PC-3 (cell line): ENCODE data around the gene DCDC1. TPM values are rescaled to one million over a fixed set of nuclear protein-coding genes. Genes with fewer than 3 reads are reported as not detected.

ENCODE experiments used
- ATAC-seq: fragments of 200-7000 bp; cut with Tn5 transposase; 2 replicates; pipeline ENCODE4 v1.9.1; 2020; ENCODE audit warnings: mild to moderate bottlenecking, moderate library complexity
- BruUV-seq: library from RNA; stranded (reverse); fragments of 400-500 nt; replicated peaks from 2 replicates; lab custom pipeline; 2021; lab: Mats Ljungman, UMichigan
- CTCF ChIA-PET: fragments of 300-600 bp; sonication (Branson Sonifier 250); formaldehyde crosslinking; loops from one replicate; lab custom pipeline; 2022; ENCODE audit warnings: antibody characterized with exemption; lab: Charles Lee
- POLR2A ChIA-PET: fragments of 300-600 bp; sonication (Branson Sonifier 250); formaldehyde crosslinking; loops from one replicate; lab custom pipeline; 2022; ENCODE audit warnings: antibody characterized with exemption; ENCODE audit not compliant: unreplicated experiment; lab: Charles Lee
- DNase-seq: peaks from one replicate; pipeline ENCODE4 v3.0.0-alpha.2; 2015
- H2AFZ ChIP-seq: fragments of 300-600 bp; sonication (generic); 2 replicates; pipeline ENCODE4 v1.6.0; 2016; ENCODE audit warnings: antibody characterized with exemption, low read length
- H3F3A ChIP-seq: fragments of 300-600 bp; sonication (generic); one replicate; pipeline ENCODE4 v1.6.0; 2017; ENCODE audit warnings: antibody characterized with exemption, low read length, control low read depth, mild to moderate bottlenecking; ENCODE audit not compliant: unreplicated experiment
- H3K27ac ChIP-seq: fragments of 300-600 bp; sonication (generic); 2 replicates; pipeline ENCODE4 v1.5.1; 2016; ENCODE audit warnings: mild to moderate bottlenecking, low read length
- H3K27me3 ChIP-seq: fragments of 300-600 bp; sonication (generic); 2 replicates; pipeline ENCODE4 v1.6.1; 2016; ENCODE audit warnings: low read length, mixed read lengths
- H3K36me3 ChIP-seq: fragments of 300-600 bp; sonication (generic); 2 replicates; pipeline ENCODE4 v1.6.1; 2016; ENCODE audit warnings: low read depth, mixed run types, low read length, mixed read lengths
- H3K4me1 ChIP-seq: fragments of 300-600 bp; sonication (generic); 2 replicates; pipeline ENCODE4 v1.5.1; 2016; ENCODE audit warnings: low read length; ENCODE audit not compliant: insufficient read depth
- H3K4me2 ChIP-seq: fragments of 300-600 bp; sonication (generic); 2 replicates; pipeline ENCODE4 v1.6.0; 2016; ENCODE audit warnings: low read length
- H3K4me3 ChIP-seq: fragments of 300-600 bp; sonication (generic); 2 replicates; pipeline ENCODE4 v1.5.1; 2016; ENCODE audit warnings: mild to moderate bottlenecking, low read length, mixed read lengths
- H3K79me2 ChIP-seq: fragments of 300-600 bp; sonication (generic); 2 replicates; pipeline ENCODE4 v1.6.1; 2017; ENCODE audit warnings: low read length, mixed read lengths
- H3K9ac ChIP-seq: fragments of 300-600 bp; sonication (generic); 2 replicates; pipeline ENCODE4 v1.6.0; 2016; ENCODE audit warnings: mild to moderate bottlenecking, low read length
- H3K9me2 ChIP-seq: fragments of 300-600 bp; sonication (generic); replicated peaks from 2 replicates; pipeline ENCODE4 v1.6.1; 2016; ENCODE audit warnings: mixed run types, low read length, mixed read lengths
- H3K9me3 ChIP-seq: fragments of 300-600 bp; sonication (generic); 2 replicates; pipeline ENCODE4 v1.6.1; 2016; ENCODE audit warnings: low read length, mixed read lengths
- H4K20me1 ChIP-seq: fragments of 300-600 bp; sonication (generic); 2 replicates; pipeline ENCODE4 v1.6.1; 2016; ENCODE audit warnings: low read length, mixed read lengths
- CTCF ChIP-seq: fragments of 300-600 bp; sonication (generic); conservative IDR thresholded peaks from 2 replicates; pipeline ENCODE4 v1.5.1; 2017; ENCODE audit warnings: antibody characterized with exemption, low read depth, mild to moderate bottlenecking, low read length
- EZH2 ChIP-seq: fragments of 300-600 bp; sonication (generic); IDR thresholded peaks from one replicate; pipeline ENCODE4 v1.6.1; 2017; ENCODE audit warnings: antibody characterized with exemption, mild to moderate bottlenecking, low read length; ENCODE audit not compliant: unreplicated experiment
- EZH2phosphoT487 ChIP-seq: fragments of 300-600 bp; sonication (generic); IDR thresholded peaks from 2 replicates; pipeline ENCODE4 v1.6.1; 2018; ENCODE audit warnings: mild to moderate bottlenecking, antibody characterized with exemption, low read length, borderline replicate concordance
- intact Hi-C: fragments of 100-400 bp; cut with micrococcal nuclease; formaldehyde crosslinking; loops from 2 replicates; pipeline ENCODE4 v1.9.0; 2023
- total RNA-seq: library from RNA; depleted of rRNA; stranded (reverse); fragments of >200 nt; gene quantifications from 2 replicates; pipeline ENCODE4 v1.2.3, GENCODE V29; 2014

DCDC1 gene
- total RNA-seq, 1 experiment from 2014 or later: not detected

- TF ChIP-seq EZH2 (no peak), EZH2phosphoT487 (no peak), CTCF (no peak)
- no peak overlapping the region for H2AFZ ChIP-seq
- CTCF ChIA-PET: no interaction called here
- no peaks in the 10 kb centered on the region for H3K9me2 ChIP-seq
- no peaks in the 10 kb centered on the region for H3K27me3 ChIP-seq
- H3K79me2 ChIP-seq: no peaks in the 10 kb centered on the region
- no peak for ATAC-seq
- POLR2A ChIA-PET: no interaction called here
- no peaks in the 10 kb centered on the region for H3K4me1 ChIP-seq
- H3K4me3 ChIP-seq: no peak overlapping the region
- H3K27ac ChIP-seq: no peak overlapping the region
- intact Hi-C loops: no loop called here
- no peaks in the 10 kb centered on the region for H3F3A ChIP-seq
- H3K4me2 ChIP-seq: no peak overlapping the region
- no TSS peak for BruUV-seq
- no peaks in the 10 kb centered on the region for H3K9me3 ChIP-seq
- H3K36me3 ChIP-seq: no peaks in the 10 kb centered on the region
- no peak overlapping the region for H3K9ac ChIP-seq
- no peaks in the 10 kb centered on the region for H4K20me1 ChIP-seq
- no peak for DNase-seq
Observed at GRCh38 chr11:30837252-30837651, 532.3 kb downstream of the DCDC1 start.

- no peak overlapping the region for H3K4me3 ChIP-seq
- TF ChIP-seq CTCF (no peak), EZH2phosphoT487 (no peak), EZH2 (no peak)
- H3K79me2 ChIP-seq: no peaks in the 10 kb centered on the region
- no peaks in the 10 kb centered on the region for H3K27me3 ChIP-seq
- H3K9me2 ChIP-seq: no peaks in the 10 kb centered on the region
- no peak overlapping the region for H3K9ac ChIP-seq
- ChIA-PET POLR2A (no interaction called here), CTCF (no interaction called here)
- no TSS peak for BruUV-seq
- no peaks in the 10 kb centered on the region for H3F3A ChIP-seq
- intact Hi-C loops: no loop called here
- DNase-seq: no peak
- H3K9me3 ChIP-seq: no peaks in the 10 kb centered on the region
- H3K36me3 ChIP-seq: no peaks in the 10 kb centered on the region
- H3K27ac ChIP-seq: no peak overlapping the region
- H3K4me2 ChIP-seq: no peak overlapping the region
- H3K4me1 ChIP-seq: no peaks in the 10 kb centered on the region
- H4K20me1 ChIP-seq: no peaks in the 10 kb centered on the region
- ATAC-seq: no peak
- no peak overlapping the region for H2AFZ ChIP-seq
Observed at GRCh38 chr11:30832831-30833230, 536.7 kb downstream of the DCDC1 start.

GRCh38 chr11:30830681-30831080, 538.9 kb downstream of the DCDC1 start:
- BruUV-seq: no TSS peak
- no peak overlapping the region for H3K4me2 ChIP-seq
- no peaks in the 10 kb centered on the region for H3K9me3 ChIP-seq
- H2AFZ ChIP-seq: no peak overlapping the region
- no peak for DNase-seq
- H3F3A ChIP-seq: no peaks in the 10 kb centered on the region
- H3K79me2 ChIP-seq: no peaks in the 10 kb centered on the region
- CTCF ChIA-PET: no interaction called here
- H3K9ac ChIP-seq: no peak overlapping the region
- H3K27me3 ChIP-seq: no peaks in the 10 kb centered on the region
- no peak for ATAC-seq
- H3K4me1 ChIP-seq: no peaks in the 10 kb centered on the region
- no peaks in the 10 kb centered on the region for H3K9me2 ChIP-seq
- intact Hi-C loops: no loop called here
- H3K4me3 ChIP-seq: no peak overlapping the region
- no peaks in the 10 kb centered on the region for H4K20me1 ChIP-seq
- POLR2A ChIA-PET: no interaction called here
- H3K36me3 ChIP-seq: no peaks in the 10 kb centered on the region
- no peak overlapping the region for H3K27ac ChIP-seq
- no peak for TF ChIP-seq CTCF
- no peak for TF ChIP-seq EZH2
- no peak for TF ChIP-seq EZH2phosphoT487
